ENCODE results near the gene LDLRAD3.
"Not testable (repeated sequence)": the region's sequence is repeated elsewhere in the genome, so short reads cannot be mapped to it uniquely, and the experiment has no call there.

DNA sequence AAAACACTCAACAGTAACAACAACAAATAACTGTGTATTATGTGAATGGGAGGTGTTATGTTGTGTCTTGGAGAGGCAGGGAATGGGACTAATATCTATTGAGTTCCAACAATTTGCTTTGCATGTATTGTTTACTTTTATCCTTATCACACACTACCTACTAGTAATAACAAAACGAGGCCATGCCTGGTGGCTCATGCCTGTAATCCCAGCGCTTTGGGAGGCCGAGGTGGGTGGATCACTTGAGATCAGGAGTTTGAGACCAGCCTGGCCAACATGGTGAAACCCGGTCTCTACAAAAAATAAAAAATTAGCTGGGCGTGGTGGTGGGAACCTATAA, 35.5 kb upstream of the LDLRAD3 start:
- TF ChIP-seq, protein P1, sequence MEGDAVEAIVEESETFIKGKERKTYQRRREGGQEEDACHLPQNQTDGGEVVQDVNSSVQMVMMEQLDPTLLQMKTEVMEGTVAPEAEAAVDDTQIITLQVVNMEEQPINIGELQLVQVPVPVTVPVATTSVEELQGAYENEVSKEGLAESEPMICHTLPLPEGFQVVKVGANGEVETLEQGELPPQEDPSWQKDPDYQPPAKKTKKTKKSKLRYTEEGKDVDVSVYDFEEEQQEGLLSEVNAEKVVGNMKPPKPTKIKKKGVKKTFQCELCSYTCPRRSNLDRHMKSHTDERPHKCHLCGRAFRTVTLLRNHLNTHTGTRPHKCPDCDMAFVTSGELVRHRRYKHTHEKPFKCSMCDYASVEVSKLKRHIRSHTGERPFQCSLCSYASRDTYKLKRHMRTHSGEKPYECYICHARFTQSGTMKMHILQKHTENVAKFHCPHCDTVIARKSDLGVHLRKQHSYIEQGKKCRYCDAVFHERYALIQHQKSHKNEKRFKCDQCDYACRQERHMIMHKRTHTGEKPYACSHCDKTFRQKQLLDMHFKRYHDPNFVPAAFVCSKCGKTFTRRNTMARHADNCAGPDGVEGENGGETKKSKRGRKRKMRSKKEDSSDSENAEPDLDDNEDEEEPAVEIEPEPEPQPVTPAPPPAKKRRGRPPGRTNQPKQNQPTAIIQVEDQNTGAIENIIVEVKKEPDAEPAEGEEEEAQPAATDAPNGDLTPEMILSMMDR (IDR thresholded peaks at IDR 0.05; ENCODE audit: low read depth, low read length, poor library complexity, severe bottlenecking): not testable (repeated sequence)
- not testable (repeated sequence) for TF ChIP-seq EZH2phosphoT487 (IDR thresholded peaks at IDR 0.05; ENCODE audit: borderline replicate concordance, low read length)

Data from DOHH2 (cell line).